DMS114 treated with DMSO at 0.1 percent for 48 hours (cell line): ENCODE results near the gene SMARCA5.
"Not testable (repeated sequence)": the region's sequence is repeated elsewhere in the genome, so short reads cannot be mapped to it uniquely, and the experiment has no call there.

Experiments used
- DNase-seq: peaks from one replicate; lab custom pipeline; 2025; ENCODE audit not compliant: unreplicated experiment; lab: John Stamatoyannopoulos, UW

Gene SMARCA5

GRCh38 chr4:143513314-143514168 is at the start of gene SMARCA5:
SMARCA5 (plus strand) TSS chr4:143513702; CDS start chr4:143513925, 223 bp downstream.
- DNase-seq, result peak; percentile 95

- DNase-seq, result no peak
Observed at GRCh38 chr4:143473334-143474126, 40.0 kb upstream of the SMARCA5 start.

GRCh38 chr4:143477487-143477886 is 36.0 kb upstream of the SMARCA5 start:
- DNase-seq, result no peak

GRCh38 chr4:143481361-143481760 is 32.1 kb upstream of the SMARCA5 start:
- DNase-seq, result no peak

GRCh38 chr4:143482840-143483239 is 30.7 kb upstream of the SMARCA5 start:
- peak; percentile 7 for DNase-seq

- no peak for DNase-seq
Observed at GRCh38 chr4:143486314-143486713, 27.2 kb upstream of the SMARCA5 start.

GRCh38 chr4:143488687-143489086 is 24.8 kb upstream of the SMARCA5 start:
- no peak for DNase-seq

GRCh38 chr4:143489106-143489505 is 24.4 kb upstream of the SMARCA5 start:
- no peak for DNase-seq

GRCh38 chr4:143498021-143498420 is 15.5 kb upstream of the SMARCA5 start:
- DNase-seq, result no peak

- no peak for DNase-seq
Observed at GRCh38 chr4:143502231-143502630, 11.3 kb upstream of the SMARCA5 start.

- no peak for DNase-seq
Observed at GRCh38 chr4:143506031-143506430, 7.5 kb upstream of the SMARCA5 start.

GRCh38 chr4:143511906-143512305 is 1.6 kb upstream of the SMARCA5 start:
- DNase-seq, result no peak

GRCh38 chr4:143512978-143513313 is 556 bp upstream of the SMARCA5 start:
- DNase-seq, result no peak

- DNase-seq, result no peak
Observed at GRCh38 chr4:143514169-143514495, 630 bp downstream of the SMARCA5 start.

- no peak for DNase-seq
Observed at GRCh38 chr4:143514497-143514896, 995 bp downstream of the SMARCA5 start.

GRCh38 chr4:143514901-143515300 is 1.4 kb downstream of the SMARCA5 start:
- DNase-seq, result no peak

GRCh38 chr4:143515905-143516304 is 2.4 kb downstream of the SMARCA5 start:
- no peak for DNase-seq

GRCh38 chr4:143517764-143518163 is 4.3 kb downstream of the SMARCA5 start:
- DNase-seq, result no peak

- DNase-seq, result no peak
Observed at GRCh38 chr4:143524211-143524610, 10.7 kb downstream of the SMARCA5 start.

- not testable (repeated sequence) for DNase-seq
Observed at GRCh38 chr4:143528046-143528445, 14.5 kb downstream of the SMARCA5 start.

- no peak for DNase-seq
Observed at GRCh38 chr4:143531380-143531779, 17.9 kb downstream of the SMARCA5 start.

- DNase-seq, result no peak
Observed at GRCh38 chr4:143531788-143532491, 18.4 kb downstream of the SMARCA5 start.
